Prostate gland (tissue), 2 donors: ENCODE measurements around the gene RMND5B.

Experiments used
- POLR2A ChIP-seq: fragments of 450-650 bp; IDR thresholded peaks from one replicate; pipeline ENCODE4 v1.6.1; 2016; ENCODE audit warnings: antibody characterized with exemption, mild to moderate bottlenecking
- TF ChIP-seq, protein P1 (sequence below), 4 experiments: fragments of 200-600 bp in 2 of 4; fragments of 450-650 bp in 2 of 4; sonication (generic) in 2 of 4; IDR thresholded peaks; 1 replicate in 3 of 4; 2 replicates in 1 of 4; pipeline ENCODE4 v1.5.1; 2016 to 2019; ENCODE audit warnings: antibody characterized with exemption in 4 of 4, mild to moderate bottlenecking in 2 of 4, moderate library complexity in 2 of 4

DNA sequence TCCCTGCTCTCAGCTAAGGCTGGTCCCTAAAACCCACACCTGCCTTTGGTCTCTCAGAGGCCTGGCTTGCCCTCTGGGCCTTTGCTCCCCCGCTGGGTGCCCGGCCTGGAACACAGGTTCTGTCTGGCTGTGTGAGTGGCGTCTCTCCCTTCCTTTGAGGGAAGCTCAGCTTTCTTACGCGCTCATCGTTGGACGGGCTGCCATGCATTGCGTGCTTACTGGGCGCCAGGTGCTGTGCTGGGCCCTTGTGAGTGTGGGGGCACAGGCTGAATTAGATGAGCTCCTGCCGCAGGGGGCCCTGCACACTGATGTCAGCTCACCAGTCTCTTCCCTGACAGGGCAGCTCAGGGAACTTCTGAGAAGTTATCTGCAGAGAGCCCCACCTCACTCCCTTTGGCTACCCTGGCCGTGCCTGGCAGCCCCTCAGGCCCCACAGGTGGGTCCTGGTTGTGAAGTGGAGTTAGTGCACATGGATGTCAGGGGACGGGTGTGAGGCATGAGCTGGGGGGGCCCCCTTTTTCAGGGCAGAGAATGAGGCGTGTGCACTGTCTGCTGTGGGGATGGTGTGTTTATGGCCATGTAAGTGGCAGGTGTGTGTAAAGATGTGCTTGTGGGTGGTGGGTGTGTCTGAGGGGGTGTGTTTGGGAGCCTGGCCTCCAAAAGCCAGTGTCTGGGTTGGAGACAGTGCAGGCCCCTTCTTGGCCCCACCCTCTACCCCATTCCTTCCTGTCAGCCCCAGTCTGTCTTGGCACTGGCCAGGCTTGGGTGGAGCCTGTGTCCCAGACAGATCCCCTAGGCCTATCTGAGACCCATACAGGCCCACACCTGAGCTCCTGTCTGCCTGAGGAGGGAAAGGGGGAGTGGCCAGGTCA, 7.5 kb upstream of the RMND5B start:
- TF ChIP-seq, protein P1, sequence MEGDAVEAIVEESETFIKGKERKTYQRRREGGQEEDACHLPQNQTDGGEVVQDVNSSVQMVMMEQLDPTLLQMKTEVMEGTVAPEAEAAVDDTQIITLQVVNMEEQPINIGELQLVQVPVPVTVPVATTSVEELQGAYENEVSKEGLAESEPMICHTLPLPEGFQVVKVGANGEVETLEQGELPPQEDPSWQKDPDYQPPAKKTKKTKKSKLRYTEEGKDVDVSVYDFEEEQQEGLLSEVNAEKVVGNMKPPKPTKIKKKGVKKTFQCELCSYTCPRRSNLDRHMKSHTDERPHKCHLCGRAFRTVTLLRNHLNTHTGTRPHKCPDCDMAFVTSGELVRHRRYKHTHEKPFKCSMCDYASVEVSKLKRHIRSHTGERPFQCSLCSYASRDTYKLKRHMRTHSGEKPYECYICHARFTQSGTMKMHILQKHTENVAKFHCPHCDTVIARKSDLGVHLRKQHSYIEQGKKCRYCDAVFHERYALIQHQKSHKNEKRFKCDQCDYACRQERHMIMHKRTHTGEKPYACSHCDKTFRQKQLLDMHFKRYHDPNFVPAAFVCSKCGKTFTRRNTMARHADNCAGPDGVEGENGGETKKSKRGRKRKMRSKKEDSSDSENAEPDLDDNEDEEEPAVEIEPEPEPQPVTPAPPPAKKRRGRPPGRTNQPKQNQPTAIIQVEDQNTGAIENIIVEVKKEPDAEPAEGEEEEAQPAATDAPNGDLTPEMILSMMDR (IDR thresholded peaks at IDR 0.05): no peak
- TF ChIP-seq POLR2A: no peak
